Activated T-cell treated with anti-CD3 and anti-CD28 coated beads, Interleukin-2, amount 50 U/mL, for 1 hour (primary cell): ENCODE data around the gene MINDY4.

Source experiments
- DNase-seq: peaks from one replicate; pipeline ENCODE4 v3.0.0-alpha.2; 2020

Gene MINDY4

DNA sequence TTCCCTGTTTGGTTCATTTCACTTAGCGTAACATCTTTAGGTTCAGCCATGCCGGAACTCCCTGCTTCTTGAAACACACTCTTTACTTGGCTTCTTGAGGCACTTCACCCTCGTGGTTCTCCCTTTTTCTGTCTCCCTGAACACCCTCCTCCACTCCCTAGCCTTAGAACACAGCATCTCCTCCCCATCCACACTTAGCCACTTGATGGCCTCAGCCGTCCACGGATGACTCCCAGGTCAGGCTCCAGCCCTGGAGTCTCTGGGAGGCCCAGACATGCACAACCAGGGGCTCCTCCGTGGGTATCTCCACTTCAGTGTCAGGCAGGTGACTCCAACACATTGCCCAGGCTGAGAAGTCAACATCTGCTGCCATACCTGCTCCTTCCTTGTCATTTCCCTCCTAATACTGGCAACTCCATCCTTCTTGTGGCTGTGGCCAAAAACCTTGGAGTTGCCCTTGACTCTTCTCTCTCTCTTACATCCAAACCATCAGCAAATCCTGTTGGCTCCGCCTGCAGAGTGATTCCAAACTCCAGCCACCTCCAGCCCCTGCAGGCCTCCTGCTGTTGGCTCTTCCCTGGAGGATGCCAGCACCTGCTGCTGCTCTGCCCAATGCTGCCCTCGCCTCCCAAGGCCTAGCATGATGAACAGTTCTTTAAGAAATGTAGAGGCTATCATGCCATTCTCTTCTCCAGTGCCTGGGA, 27.7 kb upstream of the MINDY4 start:
- no peak for DNase-seq

DNA sequence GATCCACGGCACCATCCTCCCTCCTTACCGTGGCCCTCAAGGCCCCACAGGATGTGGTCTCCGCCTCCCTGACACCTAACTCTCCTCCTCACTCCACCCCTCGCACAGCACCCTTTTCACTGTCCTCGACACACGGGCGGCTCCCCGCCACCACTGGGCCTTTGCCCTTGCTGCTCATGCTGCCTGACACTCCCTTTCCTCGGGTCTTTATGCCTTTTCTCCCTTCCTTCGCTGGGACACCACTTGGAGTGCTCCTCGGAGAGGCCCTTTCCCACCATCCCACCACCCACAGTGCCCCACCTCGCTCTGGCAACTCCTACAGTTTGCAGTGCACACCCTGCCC, 27.2 kb upstream of the MINDY4 start:
- no peak for DNase-seq

- no peak for DNase-seq
These were observed 25.8 kb upstream of the MINDY4 start for GRCh38 chr7:30745261-30745941.

- no peak for DNase-seq
These were observed 21.2 kb upstream of the MINDY4 start for GRCh38 chr7:30750010-30750409.

GRCh38 chr7:30750683-30751650, 20.2 kb upstream of the MINDY4 start:
- no peak for DNase-seq

DNA sequence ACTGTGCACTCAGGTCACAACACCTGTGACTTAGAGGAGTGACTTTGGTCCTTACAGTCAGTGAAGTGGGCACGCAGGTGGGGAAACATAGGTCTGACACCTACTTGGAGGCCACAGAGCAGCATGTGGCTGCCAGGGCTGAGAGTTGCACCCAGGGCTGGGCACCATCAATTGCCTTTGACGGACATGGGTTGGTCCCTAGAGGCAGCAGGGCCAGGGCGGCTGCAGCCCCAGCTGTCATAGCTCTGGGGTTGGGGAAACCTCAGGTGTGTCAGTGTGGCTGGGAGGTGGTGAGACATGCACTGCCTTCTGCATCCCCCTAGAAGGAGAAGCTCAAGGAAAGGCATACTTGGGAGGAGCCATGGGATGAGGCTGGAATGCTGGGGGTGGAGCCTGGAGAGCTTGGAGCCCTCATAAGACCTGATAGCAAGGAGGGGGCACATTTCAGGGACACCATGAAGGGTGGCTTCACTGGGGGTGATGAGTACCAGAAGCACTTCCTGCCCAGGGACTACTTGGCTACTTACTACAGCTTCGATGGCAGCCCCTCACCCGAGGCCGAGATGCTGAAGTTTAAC, 19.4 kb upstream of the MINDY4 start, which contains the start of gene INMT:
TSS of gene INMT (plus strand) at position 440 of the 578 bp plus-strand sequence. CDS start at position 456, 16 bp downstream.
- no peak for DNase-seq

DNA sequence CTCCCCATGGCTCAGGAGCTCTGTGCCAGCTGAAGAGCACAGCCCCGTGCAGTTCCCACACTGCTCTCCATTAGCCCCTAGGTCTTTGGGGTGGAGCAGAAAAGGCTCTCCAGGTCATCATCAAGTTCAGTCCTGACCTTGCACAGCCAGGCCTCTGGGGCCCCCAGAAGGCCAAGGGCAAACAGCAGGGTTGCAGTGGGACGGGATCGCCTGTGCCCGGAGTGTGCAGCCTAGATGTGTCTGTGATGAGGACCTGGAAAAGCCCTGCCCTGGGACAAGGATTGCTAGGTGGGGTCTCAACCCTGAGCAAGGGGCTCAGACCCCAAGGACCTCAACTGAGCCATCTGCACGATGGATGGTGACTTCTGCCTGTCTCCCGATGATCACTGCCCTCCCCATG, 18.7 kb upstream of the MINDY4 start:
- DNase-seq: no peak

DNA sequence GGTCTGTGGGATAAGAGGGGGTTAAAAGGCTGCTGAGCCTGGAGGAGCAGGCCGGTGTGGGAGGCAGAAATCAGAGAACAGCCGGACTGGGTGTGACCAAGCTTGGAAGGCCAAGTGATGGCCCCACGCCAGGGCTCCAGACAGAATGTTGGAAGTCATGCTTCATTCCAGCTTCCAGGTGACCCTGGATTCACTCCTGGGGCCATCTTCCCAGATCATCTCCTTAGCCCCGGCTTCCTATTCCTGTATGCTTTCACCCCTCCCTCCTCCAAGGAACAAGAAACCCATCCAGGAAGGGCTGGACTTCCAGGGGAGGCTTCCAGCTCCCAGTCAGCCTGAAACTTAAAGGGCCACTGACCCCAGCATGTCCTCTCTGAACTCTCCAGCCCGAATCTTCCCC, 18.2 kb upstream of the MINDY4 start:
- DNase-seq: no peak

DNA sequence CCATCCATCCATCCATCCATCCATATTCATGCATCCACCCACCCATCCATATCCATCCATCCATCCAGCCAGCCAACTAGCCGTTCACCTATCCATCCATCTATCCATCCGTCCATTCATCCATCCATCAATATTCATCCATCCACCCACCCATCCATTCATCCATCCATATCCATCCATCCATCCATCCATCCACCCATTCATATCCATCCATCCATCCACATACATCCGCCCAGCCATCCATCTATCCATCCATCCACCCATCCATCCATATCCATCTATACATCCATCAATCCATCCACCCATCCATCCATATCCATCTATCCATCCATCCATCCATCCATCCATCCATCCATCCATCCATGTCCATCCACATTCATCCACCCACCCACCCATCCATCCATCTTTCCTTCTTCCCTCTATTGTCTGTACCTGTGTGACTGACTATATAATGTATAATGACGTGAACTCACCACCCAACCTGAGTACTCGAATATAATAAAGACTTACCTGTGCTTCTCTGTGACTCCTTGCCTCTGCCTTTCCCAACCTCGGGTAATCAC, 16.8 kb upstream of the MINDY4 start:
- DNase-seq: no peak

- no peak for DNase-seq
These were observed 15.6 kb upstream of the MINDY4 start for GRCh38 chr7:30755384-30756154.

- no peak for DNase-seq
These were observed 13.9 kb upstream of the MINDY4 start for GRCh38 chr7:30757342-30757692.

DNA sequence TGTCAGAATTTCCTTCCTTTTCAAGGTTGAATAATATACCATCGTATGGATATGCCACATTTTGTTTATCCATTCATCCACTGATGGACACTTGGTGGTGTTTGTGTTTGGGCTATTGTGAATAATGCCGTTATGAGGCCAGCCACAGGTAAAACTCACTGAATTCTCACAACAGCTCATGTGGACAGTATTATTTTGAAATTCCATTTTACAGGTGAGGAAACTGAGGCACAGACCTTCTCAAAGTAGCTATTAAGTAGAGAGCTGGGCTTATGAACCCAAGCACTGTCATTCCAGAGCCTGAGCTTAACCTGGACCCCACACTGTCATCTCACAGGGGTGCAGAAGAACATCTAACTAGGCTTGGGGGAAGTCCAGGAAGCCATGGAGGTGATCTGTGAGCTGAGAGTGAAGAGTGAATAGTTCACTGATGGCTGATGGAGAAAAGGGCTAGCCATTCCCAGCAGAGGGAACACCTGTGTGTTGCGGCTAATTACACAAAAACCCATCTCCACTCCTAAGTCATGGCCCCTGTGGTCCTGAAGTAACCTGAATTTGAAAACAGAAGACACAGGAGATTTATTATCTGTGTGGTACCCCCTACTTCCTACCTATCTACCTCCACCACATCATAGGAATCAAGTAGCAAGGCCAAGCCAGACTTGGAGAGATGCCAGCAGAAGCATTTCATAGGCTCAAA, 10.6 kb upstream of the MINDY4 start:
- no peak for DNase-seq

DNA sequence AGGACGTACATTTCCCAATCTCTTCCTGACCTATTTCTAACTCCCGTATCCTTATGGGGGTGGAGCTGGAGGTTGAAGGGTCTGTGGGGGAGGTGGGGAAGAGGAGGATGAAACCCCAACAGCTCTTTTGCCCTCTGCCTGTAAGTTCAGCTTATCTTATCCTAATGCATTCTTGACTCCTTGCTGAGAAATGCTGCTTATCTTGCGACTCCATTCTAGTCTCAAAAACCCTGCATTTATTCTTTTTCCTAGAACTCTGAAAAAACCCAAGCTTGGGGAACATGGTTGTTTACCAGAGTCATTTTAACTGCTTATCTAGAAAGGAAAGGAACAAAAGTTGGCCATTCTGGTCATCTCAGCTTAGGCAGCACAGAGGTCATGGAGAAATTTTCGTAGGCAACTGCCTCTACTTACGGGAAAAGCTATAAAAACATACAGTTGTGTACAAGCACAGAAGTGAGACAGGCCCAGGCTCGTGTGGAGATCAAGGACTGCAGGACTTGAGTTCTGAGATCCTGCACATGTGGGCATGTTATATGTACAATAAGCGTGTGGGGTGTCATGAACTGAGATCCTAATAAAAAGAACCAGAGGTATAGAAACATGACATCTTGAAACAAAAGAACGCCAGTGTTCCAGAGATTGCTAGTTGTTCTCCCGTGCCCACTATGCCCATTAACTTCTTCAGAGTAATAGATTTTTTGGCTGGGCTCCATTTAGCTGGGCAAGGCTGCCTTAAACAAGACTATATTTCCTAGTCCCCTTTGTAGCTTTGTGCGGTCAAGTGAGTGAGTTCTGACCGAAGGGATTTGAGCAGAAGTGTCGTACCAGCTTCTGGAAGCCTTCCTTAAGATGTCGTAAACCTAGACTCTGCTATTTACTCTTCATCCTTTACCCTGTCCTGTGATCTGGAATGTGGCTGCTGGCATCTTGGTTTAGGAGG, 9.7 kb upstream of the MINDY4 start:
- DNase-seq: no peak

DNA sequence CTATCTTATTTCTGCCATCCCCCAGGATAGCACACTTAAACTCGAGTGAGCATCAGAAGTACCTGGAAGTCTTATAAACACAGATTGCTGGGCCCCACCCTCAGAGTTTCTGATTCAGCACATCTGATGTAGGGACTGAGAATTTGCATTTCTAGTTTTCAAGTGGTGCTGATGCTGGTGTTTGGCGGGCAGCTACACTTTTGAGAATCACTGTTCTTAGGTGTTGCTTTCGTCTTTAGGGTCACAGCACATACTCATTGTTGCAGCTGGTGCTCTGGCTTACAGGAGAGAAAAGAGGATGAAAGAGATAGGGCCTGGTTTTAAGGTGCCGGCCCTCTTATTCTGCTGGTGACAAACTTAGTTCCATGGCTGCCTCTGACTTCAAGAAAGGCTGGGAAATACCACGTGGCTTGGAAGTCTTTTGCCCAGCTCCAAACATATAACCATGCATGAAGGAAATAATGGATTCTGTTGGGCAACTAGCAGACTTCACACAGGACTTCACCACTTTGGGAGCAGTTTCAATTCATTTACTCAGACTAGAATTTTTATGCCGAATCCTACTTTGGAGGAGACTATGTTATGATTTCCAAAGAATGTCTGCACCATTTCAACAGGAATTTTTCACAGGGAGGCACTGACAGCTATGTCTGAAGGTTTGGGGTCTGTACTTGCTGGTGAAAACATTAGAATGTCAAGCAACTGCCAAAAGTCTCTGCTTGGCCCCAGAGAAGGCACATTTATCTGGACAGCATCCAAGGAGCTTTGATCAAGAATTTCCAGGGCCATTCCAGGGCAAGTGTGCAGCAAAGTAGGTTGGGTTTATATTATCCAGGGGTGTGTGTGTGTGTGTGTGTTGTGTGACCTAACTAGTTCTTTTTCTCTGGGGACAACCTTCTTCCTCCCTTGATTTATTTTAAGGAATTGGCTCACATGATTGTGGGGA, 6.9 kb upstream of the MINDY4 start:
- DNase-seq: no peak

GRCh38 chr7:30765408-30765807, 5.8 kb upstream of the MINDY4 start:
- DNase-seq: no peak

DNA sequence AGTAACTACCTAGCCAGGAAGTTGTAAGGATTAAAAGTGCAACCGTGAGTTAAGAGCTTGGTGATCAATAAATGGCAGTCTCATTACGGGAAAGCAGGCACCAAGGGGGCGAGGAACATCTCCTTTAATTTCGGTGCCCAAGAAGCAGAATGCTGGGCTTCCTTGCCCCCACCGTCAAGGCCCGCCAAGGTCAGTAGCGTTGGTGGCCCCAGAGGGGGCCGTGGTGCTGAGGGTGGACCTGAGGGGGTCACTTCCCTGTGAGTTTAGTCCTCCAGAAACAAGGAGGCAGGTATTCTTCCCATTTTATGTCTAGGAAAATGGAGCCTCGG, 408 bp upstream of the MINDY4 start:
- no peak for DNase-seq

GRCh38 chr7:30771880-30772425, 736 bp downstream of the MINDY4 start:
- DNase-seq: no peak

GRCh38 chr7:30772984-30773383, 1.8 kb downstream of the MINDY4 start:
- no peak for DNase-seq

DNA sequence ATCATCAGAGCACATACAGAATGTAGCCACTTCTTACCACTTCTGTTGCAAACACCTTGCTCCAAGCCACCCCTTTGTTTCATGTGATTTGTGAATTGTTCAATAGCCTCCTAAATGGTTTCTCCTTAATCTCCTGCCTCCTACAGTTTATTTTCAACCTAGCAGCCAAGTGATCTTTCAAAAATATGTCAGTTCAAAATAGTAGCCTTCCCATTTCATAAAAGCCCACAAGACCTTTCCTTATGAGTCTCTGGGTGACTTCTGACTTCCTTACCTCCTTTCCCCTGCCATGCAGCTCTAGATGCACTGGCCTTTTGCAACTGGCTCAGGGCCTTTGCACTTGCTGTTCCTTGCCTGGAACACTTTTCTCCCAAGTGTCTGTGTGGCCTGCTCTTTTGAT, 4.8 kb downstream of the MINDY4 start:
- no peak for DNase-seq
